DOHH2 (cell line): ENCODE data around the gene KRTAP5-8.

Experiments used
- CTCF ChIP-seq: fragments of 200-600 bp; sonication (generic); IDR thresholded peaks from one replicate; pipeline ENCODE4 v1.5.1; 2014; ENCODE audit warnings: antibody characterized with exemption, mild to moderate bottlenecking, low read depth, low read length; ENCODE audit not compliant: poor library complexity, severe bottlenecking
- EZH2phosphoT487 ChIP-seq: fragments of 200-600 bp; sonication (generic); IDR thresholded peaks from 2 replicates; pipeline ENCODE4 v1.6.1; 2017; ENCODE audit warnings: borderline replicate concordance, mild to moderate bottlenecking, antibody characterized with exemption, low read length, moderate library complexity, mixed read lengths

GRCh38 chr11:71505781-71506180, 32.0 kb upstream of the KRTAP5-8 start:
- TF ChIP-seq CTCF (no peak), EZH2phosphoT487 (no peak)
